Astrocyte of the cerebellum (primary cell): ENCODE data around the gene GRK4.

ENCODE experiments used
- DNase-seq: peaks from one replicate; pipeline ENCODE4 v3.0.0-alpha.2; 2011; ENCODE audit warnings: low read depth
- H3K4me3 ChIP-seq: 2 replicates; pipeline ENCODE4 v1.5.1; 2011; ENCODE audit warnings: mild to moderate bottlenecking, low read depth, low read length, moderate library complexity
- in situ Hi-C: cut with HindIII; loops from 2 replicates; pipeline ENCODE4 v1.10.0; 2017; ENCODE audit warnings: low sequenced_read_pairs
- TF ChIP-seq, protein P1 (sequence below): IDR thresholded peaks from 2 replicates; pipeline ENCODE4 v1.5.1; 2012; ENCODE audit warnings: low read length, low read depth, moderate library complexity, mild to moderate bottlenecking; ENCODE audit errors: missing control alignments

Gene GRK4

DNA sequence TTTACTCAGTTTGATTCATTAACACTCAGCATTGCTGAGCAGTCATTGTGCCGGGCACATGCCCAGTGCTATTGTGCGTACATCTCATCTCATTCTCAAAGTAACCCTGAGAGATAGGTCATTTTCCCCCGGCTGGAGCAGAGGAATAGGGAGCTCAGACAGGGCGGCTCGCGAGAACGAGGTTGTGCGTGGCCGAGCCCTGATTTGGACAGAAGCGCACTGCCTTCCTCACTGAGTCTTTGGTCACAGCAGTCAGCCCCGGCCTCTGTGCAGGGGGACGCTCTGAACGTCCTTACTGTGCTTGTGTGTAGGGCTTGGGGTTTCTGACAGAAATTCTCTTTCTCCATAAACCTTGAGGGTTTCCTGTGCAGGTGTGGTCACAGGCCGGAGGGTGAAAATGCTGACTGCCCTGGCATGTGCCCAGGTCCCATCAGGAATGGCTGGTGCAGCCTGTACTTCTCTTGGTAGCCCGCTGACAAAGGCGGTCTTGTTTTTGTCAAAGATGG is 39.6 kb upstream of the GRK4 start:
- DNase-seq: no peak
- TF ChIP-seq, protein P1, sequence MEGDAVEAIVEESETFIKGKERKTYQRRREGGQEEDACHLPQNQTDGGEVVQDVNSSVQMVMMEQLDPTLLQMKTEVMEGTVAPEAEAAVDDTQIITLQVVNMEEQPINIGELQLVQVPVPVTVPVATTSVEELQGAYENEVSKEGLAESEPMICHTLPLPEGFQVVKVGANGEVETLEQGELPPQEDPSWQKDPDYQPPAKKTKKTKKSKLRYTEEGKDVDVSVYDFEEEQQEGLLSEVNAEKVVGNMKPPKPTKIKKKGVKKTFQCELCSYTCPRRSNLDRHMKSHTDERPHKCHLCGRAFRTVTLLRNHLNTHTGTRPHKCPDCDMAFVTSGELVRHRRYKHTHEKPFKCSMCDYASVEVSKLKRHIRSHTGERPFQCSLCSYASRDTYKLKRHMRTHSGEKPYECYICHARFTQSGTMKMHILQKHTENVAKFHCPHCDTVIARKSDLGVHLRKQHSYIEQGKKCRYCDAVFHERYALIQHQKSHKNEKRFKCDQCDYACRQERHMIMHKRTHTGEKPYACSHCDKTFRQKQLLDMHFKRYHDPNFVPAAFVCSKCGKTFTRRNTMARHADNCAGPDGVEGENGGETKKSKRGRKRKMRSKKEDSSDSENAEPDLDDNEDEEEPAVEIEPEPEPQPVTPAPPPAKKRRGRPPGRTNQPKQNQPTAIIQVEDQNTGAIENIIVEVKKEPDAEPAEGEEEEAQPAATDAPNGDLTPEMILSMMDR: no peak
- in situ Hi-C loops: no loop called here
- no peak overlapping the region for H3K4me3 ChIP-seq

GRCh38 chr4:2924286-2924685 is 39.1 kb upstream of the GRK4 start:
- in situ Hi-C loops: no loop called here
- no peak overlapping the region for H3K4me3 ChIP-seq
- TF ChIP-seq, protein P1: no peak
- DNase-seq: no peak

DNA sequence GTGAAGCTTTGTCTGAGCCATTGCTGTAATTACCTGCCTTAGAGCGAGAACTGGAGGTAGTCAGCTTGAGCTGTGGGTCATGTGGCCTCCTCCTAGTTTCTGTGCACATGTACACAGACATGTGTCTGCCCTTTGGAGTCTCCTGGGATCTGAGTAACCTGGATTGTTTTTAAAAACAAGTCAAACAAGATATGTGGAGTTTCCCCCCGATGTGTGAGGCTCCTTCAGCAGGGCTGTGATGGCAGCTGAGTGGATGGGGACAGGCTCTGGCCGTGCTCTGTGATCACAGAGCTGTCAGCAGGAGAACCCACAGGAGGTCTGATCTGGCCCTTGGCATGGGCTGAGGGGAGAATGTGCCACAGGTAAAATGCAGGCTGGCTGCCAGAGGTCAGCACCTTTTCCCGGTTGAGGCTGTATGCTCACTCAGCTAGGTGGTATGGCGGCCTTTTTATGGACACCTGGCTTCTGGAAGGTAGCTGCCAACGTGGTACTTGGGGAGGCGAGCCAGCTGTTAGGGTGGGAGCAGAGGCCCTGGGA is 38.5 kb upstream of the GRK4 start:
- TF ChIP-seq, protein P1: no peak

DNA sequence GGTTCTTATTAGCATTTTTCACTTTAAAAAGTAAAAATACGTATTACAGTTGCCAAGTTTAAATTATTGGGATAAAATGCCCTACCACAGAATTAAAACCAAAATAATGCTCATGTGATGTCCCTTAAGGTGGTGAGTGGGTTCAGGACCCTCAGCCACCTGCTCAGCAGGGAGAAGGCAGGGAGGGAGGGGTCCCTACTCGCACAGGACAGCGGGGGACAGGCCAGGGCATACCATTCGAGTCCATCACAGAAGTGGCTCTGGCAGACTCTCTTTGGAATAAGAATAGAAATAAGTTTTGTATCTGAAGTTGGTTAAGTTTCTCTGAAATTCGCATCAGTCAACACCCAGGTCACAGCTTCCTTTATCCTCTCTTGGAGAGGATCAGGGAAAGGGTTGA is 37.9 kb upstream of the GRK4 start:
- no peak for DNase-seq
- TF ChIP-seq, protein P1: no peak
- in situ Hi-C loops: no loop called here

More for the DNA sequence above, 38.5 kb upstream of the GRK4 start:
- DNase-seq: no peak
- no peak overlapping the region for H3K4me3 ChIP-seq
- in situ Hi-C loops: no loop called here

DNA sequence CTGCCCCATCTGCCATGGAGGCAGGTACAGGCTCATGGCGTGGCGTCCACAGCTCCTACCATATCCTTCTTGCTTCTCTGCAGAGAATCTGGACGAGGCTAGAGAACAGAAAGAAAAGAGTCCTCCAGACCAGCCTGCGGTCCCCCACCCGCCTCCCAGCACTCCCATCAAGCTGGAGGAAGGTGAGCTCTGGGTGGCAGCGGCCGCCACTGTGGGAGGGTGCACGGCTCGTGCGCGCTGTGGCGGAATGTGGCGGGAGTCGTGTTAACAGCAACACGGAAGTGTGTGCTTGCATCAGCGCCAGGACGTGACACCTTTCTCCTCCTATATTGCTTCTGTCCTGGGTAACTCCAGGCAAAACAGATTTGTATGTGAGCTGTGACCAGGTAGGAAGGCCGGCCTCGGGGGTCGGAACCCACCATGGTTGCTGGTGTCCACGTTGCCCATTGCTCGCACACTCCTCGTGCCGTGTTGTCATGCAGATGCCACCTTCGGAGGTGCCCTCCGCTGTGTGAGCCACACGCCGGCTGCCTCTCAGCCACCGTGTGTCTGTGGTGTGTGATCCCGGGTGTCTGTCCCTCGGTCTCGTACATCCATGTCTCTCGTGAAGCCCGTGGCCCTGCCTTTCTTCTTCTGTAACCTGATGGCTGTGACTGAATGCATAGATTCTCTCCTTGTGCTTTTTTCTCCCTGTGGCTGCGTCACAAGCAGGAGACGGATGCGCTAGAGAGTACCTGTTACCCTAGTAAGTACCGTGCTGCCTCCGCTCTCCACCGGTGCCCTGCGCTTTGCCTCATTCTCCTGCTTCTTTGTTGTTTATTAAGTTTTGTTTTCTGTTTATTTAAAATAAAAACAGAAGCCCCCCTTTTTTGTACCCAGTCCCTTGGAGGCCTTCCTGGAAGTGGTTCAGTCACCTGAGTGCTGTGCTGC is 37.2 kb upstream of the GRK4 start:
- in situ Hi-C loops: no loop called here
- DNase-seq: no peak

More for the DNA sequence above, 37.9 kb upstream of the GRK4 start:
- no peak overlapping the region for H3K4me3 ChIP-seq

DNA sequence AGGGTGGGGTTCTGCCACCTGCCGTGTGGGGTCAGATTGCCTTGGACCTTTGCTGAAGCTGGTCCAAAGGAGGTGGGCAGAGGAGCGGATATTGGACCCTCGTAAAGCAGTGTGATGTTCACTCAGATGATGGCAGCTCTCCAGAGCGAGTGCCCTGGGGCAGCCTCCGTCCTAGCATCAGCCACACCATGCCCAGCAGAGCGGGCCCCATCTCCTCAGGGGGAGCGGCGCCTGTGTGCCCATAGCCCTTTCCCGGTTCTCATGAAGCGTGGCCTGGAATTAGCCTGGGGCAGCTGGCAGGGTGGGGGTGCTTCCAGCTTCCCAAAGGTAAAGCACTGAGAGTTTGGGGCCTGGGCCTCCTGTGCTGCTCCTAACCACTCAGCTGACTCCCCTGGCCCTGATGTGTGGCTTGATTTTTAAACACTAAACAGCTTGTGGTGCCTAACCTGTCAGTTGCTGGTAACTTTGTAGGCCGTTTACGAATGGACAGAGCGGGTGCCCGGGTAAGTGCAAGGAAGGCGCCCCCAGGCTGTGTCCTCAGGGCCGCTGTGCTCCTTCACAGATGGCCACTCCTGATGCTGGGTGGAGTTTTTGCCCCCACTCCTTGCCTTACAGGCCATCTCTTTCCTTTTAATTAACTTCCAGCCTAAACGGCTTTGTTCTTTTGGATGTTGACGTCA is 36.2 kb upstream of the GRK4 start:
- DNase-seq: no peak
- TF ChIP-seq, protein P1: no peak
- in situ Hi-C loops: no loop called here
- H3K4me3 ChIP-seq: no peak overlapping the region

More for the DNA sequence above, 37.2 kb upstream of the GRK4 start:
- no peak overlapping the region for H3K4me3 ChIP-seq
- TF ChIP-seq, protein P1: no peak
